HEK293 (cell line): Measurements from ENCODE around the gene BYSL.
A peak's percentile ranks its signal among the peaks of the same experiment; 100 is the strongest.

Source experiments
- GLI2 ChIP-seq: fragments of 450-650 bp; formaldehyde crosslinking; IDR thresholded peaks from 2 replicates; pipeline ENCODE4; 2017; ENCODE audit warnings: missing biosample characterization, missing genetic modification characterization, low read depth, borderline replicate concordance
- KLF16 ChIP-seq: fragments of 450-650 bp; formaldehyde crosslinking; IDR thresholded peaks from 2 replicates; pipeline ENCODE4 v1.5.1; 2017; ENCODE audit warnings: missing biosample characterization, missing genetic modification characterization
- REPIN1 ChIP-seq: fragments of 450-650 bp; formaldehyde crosslinking; IDR thresholded peaks from 2 replicates; pipeline ENCODE4 v1.5.1; 2017; ENCODE audit warnings: missing biosample characterization, missing genetic modification characterization, low read depth
- SP7 ChIP-seq: fragments of 450-650 bp; formaldehyde crosslinking; IDR thresholded peaks from 2 replicates; pipeline ENCODE4 v1.5.1; 2016; ENCODE audit warnings: missing biosample characterization, missing genetic modification characterization
- ZBTB8A ChIP-seq: fragments of 450-650 bp; formaldehyde crosslinking; IDR thresholded peaks from 2 replicates; pipeline ENCODE4 v1.5.1; 2016; ENCODE audit warnings: missing biosample characterization, missing genetic modification characterization
- ZIC2 ChIP-seq: fragments of 450-650 bp; formaldehyde crosslinking; IDR thresholded peaks from 2 replicates; pipeline ENCODE4 v1.5.1; 2016; ENCODE audit warnings: missing biosample characterization, missing genetic modification characterization
- ZNF138 ChIP-seq: fragments of 450-650 bp; formaldehyde crosslinking; IDR thresholded peaks from 2 replicates; pipeline ENCODE4 v1.5.1; 2016; ENCODE audit warnings: missing biosample characterization, missing genetic modification characterization, borderline replicate concordance
- ZNF211 ChIP-seq: fragments of 450-650 bp; formaldehyde crosslinking; IDR thresholded peaks from 2 replicates; pipeline ENCODE4 v1.5.1; 2016; ENCODE audit warnings: low read depth, missing biosample characterization, missing genetic modification characterization
- ZNF350 ChIP-seq: fragments of 450-650 bp; formaldehyde crosslinking; IDR thresholded peaks from 2 replicates; pipeline ENCODE4 v1.5.0; 2017; ENCODE audit warnings: missing biosample characterization, mild to moderate bottlenecking, missing genetic modification characterization
- ZNF354C ChIP-seq: fragments of 450-650 bp; formaldehyde crosslinking; IDR thresholded peaks from 2 replicates; pipeline ENCODE4 v1.5.1; 2016; ENCODE audit warnings: missing biosample characterization, missing genetic modification characterization, low read depth, borderline replicate concordance
- ZNF366 ChIP-seq: fragments of 450-650 bp; formaldehyde crosslinking; conservative IDR thresholded peaks from 2 replicates; pipeline ENCODE4 v1.5.1; 2016; ENCODE audit warnings: missing biosample characterization, missing genetic modification characterization
- ZNF394 ChIP-seq: fragments of 450-650 bp; formaldehyde crosslinking; IDR thresholded peaks from 2 replicates; pipeline ENCODE4 v1.5.1; 2016; ENCODE audit warnings: missing biosample characterization, missing genetic modification characterization, mild to moderate bottlenecking, moderate library complexity, borderline replicate concordance
- ZNF426 ChIP-seq: fragments of 450-650 bp; formaldehyde crosslinking; IDR thresholded peaks from 2 replicates; pipeline ENCODE4 v1.5.1; 2017; ENCODE audit warnings: missing biosample characterization, missing genetic modification characterization, mild to moderate bottlenecking, inconsistent platforms, moderate library complexity
- ZNF473 ChIP-seq: fragments of 450-650 bp; formaldehyde crosslinking; IDR thresholded peaks from 2 replicates; pipeline ENCODE4 v1.5.1; 2017; ENCODE audit warnings: missing biosample characterization, missing genetic modification characterization
- ZNF549 ChIP-seq: fragments of 450-650 bp; IDR thresholded peaks from 2 replicates; pipeline ENCODE4 v1.5.1; 2018; ENCODE audit warnings: missing biosample characterization, missing genetic modification characterization, mild to moderate bottlenecking, inconsistent platforms, moderate library complexity
- ZNF585B ChIP-seq: fragments of 450-650 bp; formaldehyde crosslinking; IDR thresholded peaks from 2 replicates; pipeline ENCODE4 v1.5.1; 2016; ENCODE audit warnings: missing biosample characterization, missing genetic modification characterization
- ZNF596 ChIP-seq: fragments of 450-650 bp; IDR thresholded peaks from 2 replicates; pipeline ENCODE4 v1.5.0; 2018; ENCODE audit warnings: missing biosample characterization, mild to moderate bottlenecking, missing genetic modification characterization, moderate library complexity
- ZNF621 ChIP-seq: fragments of 450-650 bp; formaldehyde crosslinking; IDR thresholded peaks from 2 replicates; pipeline ENCODE4 v1.5.1; 2017; ENCODE audit warnings: missing biosample characterization, missing genetic modification characterization
- ZNF660 ChIP-seq: fragments of 450-650 bp; IDR thresholded peaks from 2 replicates; pipeline ENCODE4 v1.5.1; 2018; ENCODE audit warnings: missing biosample characterization, mild to moderate bottlenecking, missing genetic modification characterization
- ZNF768 ChIP-seq: fragments of 450-650 bp; formaldehyde crosslinking; IDR thresholded peaks from 2 replicates; pipeline ENCODE4 v1.5.1; 2018; ENCODE audit warnings: missing biosample characterization, mild to moderate bottlenecking, missing genetic modification characterization
- TF ChIP-seq, protein P1 (sequence below): fragments of 450-650 bp; formaldehyde crosslinking; IDR thresholded peaks from 2 replicates; pipeline ENCODE4 v1.5.0; 2017; ENCODE audit warnings: missing biosample characterization, missing genetic modification characterization, borderline replicate concordance
- TF ChIP-seq, protein P2 (sequence below): fragments of 450-650 bp; formaldehyde crosslinking; IDR thresholded peaks from 2 replicates; pipeline ENCODE4 v1.5.1; 2016; ENCODE audit warnings: missing biosample characterization, missing genetic modification characterization
- TF ChIP-seq, protein P3 (sequence below): fragments of 450-650 bp; formaldehyde crosslinking; IDR thresholded peaks from 2 replicates; pipeline ENCODE4 v1.5.1; 2016; ENCODE audit warnings: missing biosample characterization, missing genetic modification characterization
- TF ChIP-seq, protein P4 (sequence below): fragments of 450-650 bp; formaldehyde crosslinking; IDR thresholded peaks from 2 replicates; pipeline ENCODE4 v1.5.1; 2017; ENCODE audit warnings: missing biosample characterization, missing genetic modification characterization
- TF ChIP-seq, protein P5 (sequence below): fragments of 450-650 bp; formaldehyde crosslinking; IDR thresholded peaks from 2 replicates; pipeline ENCODE4 v1.5.1; 2016; ENCODE audit warnings: missing biosample characterization, missing genetic modification characterization
- TF ChIP-seq, protein P6 (sequence below): fragments of 450-650 bp; formaldehyde crosslinking; IDR thresholded peaks from 2 replicates; pipeline ENCODE4 v1.5.1; 2017; ENCODE audit warnings: missing biosample characterization, missing genetic modification characterization
- TF ChIP-seq, protein P7 (sequence below): fragments of 450-650 bp; formaldehyde crosslinking; IDR thresholded peaks from 2 replicates; pipeline ENCODE4 v1.5.1; 2017; ENCODE audit warnings: missing biosample characterization, missing genetic modification characterization

The BYSL gene

DNA sequence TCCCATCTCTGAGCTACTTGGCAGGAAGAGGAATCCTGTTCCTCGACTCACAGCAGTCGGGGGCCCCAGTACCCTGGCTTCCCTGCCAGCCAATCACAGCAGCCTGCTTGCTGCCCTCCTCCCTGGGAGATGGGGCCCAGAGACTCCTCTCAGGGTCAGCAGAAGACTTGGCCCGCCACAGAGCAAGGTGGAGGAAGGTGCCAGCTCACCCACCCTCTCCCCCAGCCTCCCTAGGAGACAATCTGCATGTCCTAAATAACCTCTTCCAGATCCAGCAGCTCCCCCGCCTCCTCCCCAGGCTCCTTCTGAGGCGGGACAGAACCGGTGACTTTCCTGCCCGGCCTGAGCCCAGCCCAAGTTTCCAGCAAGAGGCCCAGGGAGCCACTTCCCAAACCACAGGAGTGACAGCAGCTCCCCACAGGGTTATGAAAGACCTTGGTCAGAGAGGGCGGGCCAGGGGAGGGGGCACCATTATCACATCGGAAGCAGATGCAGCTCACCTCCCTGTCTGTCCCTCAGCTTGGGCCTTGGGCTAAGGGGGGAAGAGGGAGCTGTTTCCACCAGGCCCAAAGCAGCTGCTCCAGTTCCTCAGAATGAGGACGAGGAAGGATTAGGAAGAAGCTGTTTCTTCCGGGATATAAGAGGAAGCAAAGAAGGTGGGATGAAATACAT lies 18.0 kb downstream of the BYSL start (continued):
- no peak for TF ChIP-seq ZNF211
- TF ChIP-seq ZNF394 (tag by site-specific recombination), result peak; percentile 35; the same call in 1 of the 2 replicates
- TF ChIP-seq, protein P1, sequence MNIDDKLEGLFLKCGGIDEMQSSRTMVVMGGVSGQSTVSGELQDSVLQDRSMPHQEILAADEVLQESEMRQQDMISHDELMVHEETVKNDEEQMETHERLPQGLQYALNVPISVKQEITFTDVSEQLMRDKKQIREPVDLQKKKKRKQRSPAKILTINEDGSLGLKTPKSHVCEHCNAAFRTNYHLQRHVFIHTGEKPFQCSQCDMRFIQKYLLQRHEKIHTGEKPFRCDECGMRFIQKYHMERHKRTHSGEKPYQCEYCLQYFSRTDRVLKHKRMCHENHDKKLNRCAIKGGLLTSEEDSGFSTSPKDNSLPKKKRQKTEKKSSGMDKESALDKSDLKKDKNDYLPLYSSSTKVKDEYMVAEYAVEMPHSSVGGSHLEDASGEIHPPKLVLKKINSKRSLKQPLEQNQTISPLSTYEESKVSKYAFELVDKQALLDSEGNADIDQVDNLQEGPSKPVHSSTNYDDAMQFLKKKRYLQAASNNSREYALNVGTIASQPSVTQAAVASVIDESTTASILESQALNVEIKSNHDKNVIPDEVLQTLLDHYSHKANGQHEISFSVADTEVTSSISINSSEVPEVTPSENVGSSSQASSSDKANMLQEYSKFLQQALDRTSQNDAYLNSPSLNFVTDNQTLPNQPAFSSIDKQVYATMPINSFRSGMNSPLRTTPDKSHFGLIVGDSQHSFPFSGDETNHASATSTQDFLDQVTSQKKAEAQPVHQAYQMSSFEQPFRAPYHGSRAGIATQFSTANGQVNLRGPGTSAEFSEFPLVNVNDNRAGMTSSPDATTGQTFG (tag by site-specific recombination), result no peak
- TF ChIP-seq, protein P2, sequence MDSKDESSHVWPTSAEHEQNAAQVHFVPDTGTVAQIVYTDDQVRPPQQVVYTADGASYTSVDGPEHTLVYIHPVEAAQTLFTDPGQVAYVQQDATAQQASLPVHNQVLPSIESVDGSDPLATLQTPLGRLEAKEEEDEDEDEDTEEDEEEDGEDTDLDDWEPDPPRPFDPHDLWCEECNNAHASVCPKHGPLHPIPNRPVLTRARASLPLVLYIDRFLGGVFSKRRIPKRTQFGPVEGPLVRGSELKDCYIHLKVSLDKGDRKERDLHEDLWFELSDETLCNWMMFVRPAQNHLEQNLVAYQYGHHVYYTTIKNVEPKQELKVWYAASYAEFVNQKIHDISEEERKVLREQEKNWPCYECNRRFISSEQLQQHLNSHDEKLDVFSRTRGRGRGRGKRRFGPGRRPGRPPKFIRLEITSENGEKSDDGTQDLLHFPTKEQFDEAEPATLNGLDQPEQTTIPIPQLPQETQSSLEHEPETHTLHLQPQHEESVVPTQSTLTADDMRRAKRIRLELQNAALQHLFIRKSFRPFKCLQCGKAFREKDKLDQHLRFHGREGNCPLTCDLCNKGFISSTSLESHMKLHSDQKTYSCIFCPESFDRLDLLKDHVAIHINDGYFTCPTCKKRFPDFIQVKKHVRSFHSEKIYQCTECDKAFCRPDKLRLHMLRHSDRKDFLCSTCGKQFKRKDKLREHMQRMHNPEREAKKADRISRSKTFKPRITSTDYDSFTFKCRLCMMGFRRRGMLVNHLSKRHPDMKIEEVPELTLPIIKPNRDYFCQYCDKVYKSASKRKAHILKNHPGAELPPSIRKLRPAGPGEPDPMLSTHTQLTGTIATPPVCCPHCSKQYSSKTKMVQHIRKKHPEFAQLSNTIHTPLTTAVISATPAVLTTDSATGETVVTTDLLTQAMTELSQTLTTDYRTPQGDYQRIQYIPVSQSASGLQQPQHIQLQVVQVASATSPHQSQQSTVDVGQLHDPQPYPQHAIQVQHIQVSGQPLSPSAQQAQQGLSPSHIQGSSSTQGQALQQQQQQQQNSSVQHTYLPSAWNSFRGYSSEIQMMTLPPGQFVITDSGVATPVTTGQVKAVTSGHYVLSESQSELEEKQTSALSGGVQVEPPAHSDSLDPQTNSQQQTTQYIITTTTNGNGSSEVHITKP, result no peak
- no peak for TF ChIP-seq ZNF585B (tag by site-specific recombination)
- no peak for TF ChIP-seq ZNF350 (tag by site-specific recombination)
- no peak for TF ChIP-seq ZNF426 (tag by site-specific recombination)
- no peak for TF ChIP-seq GLI2 (tag by site-specific recombination)
- TF ChIP-seq KLF16 (tag by site-specific recombination), result no peak
- TF ChIP-seq, protein P3, sequence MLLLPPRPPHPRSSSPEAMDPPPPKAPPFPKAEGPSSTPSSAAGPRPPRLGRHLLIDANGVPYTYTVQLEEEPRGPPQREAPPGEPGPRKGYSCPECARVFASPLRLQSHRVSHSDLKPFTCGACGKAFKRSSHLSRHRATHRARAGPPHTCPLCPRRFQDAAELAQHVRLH (tag by site-specific recombination), result no peak
- TF ChIP-seq ZBTB8A (tag by site-specific recombination), result no peak
- no peak for TF ChIP-seq ZNF549 (tag by site-specific recombination)
- TF ChIP-seq, protein P4, sequence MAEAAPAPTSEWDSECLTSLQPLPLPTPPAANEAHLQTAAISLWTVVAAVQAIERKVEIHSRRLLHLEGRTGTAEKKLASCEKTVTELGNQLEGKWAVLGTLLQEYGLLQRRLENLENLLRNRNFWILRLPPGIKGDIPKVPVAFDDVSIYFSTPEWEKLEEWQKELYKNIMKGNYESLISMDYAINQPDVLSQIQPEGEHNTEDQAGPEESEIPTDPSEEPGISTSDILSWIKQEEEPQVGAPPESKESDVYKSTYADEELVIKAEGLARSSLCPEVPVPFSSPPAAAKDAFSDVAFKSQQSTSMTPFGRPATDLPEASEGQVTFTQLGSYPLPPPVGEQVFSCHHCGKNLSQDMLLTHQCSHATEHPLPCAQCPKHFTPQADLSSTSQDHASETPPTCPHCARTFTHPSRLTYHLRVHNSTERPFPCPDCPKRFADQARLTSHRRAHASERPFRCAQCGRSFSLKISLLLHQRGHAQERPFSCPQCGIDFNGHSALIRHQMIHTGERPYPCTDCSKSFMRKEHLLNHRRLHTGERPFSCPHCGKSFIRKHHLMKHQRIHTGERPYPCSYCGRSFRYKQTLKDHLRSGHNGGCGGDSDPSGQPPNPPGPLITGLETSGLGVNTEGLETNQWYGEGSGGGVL (tag by site-specific recombination), result peak; percentile 91
- TF ChIP-seq ZNF596 (tag by site-specific recombination), result no peak
- no peak for TF ChIP-seq ZNF768
- TF ChIP-seq ZIC2, result peak; percentile 91
- no peak for TF ChIP-seq ZNF354C
- peak; percentile 30; the same call in 1 of the 2 replicates for TF ChIP-seq ZNF366 (tag by site-specific recombination)
- TF ChIP-seq ZNF138 (tag by site-specific recombination), result no peak
- no peak for TF ChIP-seq ZNF473 (tag by site-specific recombination)
- no peak for TF ChIP-seq ZNF660
- TF ChIP-seq, protein P5, sequence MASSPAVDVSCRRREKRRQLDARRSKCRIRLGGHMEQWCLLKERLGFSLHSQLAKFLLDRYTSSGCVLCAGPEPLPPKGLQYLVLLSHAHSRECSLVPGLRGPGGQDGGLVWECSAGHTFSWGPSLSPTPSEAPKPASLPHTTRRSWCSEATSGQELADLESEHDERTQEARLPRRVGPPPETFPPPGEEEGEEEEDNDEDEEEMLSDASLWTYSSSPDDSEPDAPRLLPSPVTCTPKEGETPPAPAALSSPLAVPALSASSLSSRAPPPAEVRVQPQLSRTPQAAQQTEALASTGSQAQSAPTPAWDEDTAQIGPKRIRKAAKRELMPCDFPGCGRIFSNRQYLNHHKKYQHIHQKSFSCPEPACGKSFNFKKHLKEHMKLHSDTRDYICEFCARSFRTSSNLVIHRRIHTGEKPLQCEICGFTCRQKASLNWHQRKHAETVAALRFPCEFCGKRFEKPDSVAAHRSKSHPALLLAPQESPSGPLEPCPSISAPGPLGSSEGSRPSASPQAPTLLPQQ (tag by site-specific recombination), result peak; percentile 95
- TF ChIP-seq REPIN1 (tag by site-specific recombination), result no peak
- TF ChIP-seq, protein P6, sequence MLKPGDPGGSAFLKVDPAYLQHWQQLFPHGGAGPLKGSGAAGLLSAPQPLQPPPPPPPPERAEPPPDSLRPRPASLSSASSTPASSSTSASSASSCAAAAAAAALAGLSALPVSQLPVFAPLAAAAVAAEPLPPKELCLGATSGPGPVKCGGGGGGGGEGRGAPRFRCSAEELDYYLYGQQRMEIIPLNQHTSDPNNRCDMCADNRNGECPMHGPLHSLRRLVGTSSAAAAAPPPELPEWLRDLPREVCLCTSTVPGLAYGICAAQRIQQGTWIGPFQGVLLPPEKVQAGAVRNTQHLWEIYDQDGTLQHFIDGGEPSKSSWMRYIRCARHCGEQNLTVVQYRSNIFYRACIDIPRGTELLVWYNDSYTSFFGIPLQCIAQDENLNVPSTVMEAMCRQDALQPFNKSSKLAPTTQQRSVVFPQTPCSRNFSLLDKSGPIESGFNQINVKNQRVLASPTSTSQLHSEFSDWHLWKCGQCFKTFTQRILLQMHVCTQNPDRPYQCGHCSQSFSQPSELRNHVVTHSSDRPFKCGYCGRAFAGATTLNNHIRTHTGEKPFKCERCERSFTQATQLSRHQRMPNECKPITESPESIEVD (tag by site-specific recombination), result no peak
- TF ChIP-seq SP7, result peak; percentile 59
- no peak for TF ChIP-seq ZNF621 (tag by site-specific recombination)
- TF ChIP-seq, protein P7, sequence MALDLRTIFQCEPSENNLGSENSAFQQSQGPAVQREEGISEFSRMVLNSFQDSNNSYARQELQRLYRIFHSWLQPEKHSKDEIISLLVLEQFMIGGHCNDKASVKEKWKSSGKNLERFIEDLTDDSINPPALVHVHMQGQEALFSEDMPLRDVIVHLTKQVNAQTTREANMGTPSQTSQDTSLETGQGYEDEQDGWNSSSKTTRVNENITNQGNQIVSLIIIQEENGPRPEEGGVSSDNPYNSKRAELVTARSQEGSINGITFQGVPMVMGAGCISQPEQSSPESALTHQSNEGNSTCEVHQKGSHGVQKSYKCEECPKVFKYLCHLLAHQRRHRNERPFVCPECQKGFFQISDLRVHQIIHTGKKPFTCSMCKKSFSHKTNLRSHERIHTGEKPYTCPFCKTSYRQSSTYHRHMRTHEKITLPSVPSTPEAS, result no peak
